Suprapubic skin (tissue), 3 donors: Measurements from ENCODE around the gene CD300LF.

ENCODE experiments used
- CTCF ChIP-seq, 2 donors: fragments of 200-600 bp in 1 of 2; fragments of 450-650 bp in 1 of 2; sonication (generic) in 1 of 2; IDR thresholded peaks; one replicate each; pipeline ENCODE4 v1.5.1; 2016 to 2019; ENCODE audit warnings: antibody characterized with exemption in 2 of 2, mild to moderate bottlenecking in 1 of 2, moderate library complexity in 1 of 2
- POLR2A ChIP-seq, 2 donors: fragments of 450-650 bp; IDR thresholded peaks; one replicate each; pipeline ENCODE4 v1.6.1; 2017; ENCODE audit warnings: antibody characterized with exemption in 2 of 2, mild to moderate bottlenecking in 2 of 2, moderate library complexity in 2 of 2

- TF ChIP-seq POLR2A (IDR thresholded peaks at IDR 0.05) (no peak), CTCF (IDR thresholded peaks at IDR 0.05) (no peak)
Measured at GRCh38 chr17:74738051-74738996, 25.6 kb upstream of the CD300LF start.
